A673 (cell line): ENCODE measurements around the gene ORC1. TPM values are rescaled to one million over a fixed set of nuclear protein-coding genes. Genes with fewer than 3 reads are reported as not detected.

Experiments
- BruUV-seq: library from RNA; stranded (reverse); fragments of 400-500 nt; replicated peaks from 2 replicates; lab custom pipeline; 2021; lab: Mats Ljungman, UMichigan
- CTCF ChIA-PET: fragments of 300-600 bp; sonication (Branson Sonifier 250); formaldehyde crosslinking; loops from one replicate; lab custom pipeline; 2022; ENCODE audit warnings: antibody characterized with exemption; lab: Charles Lee
- POLR2A ChIA-PET: fragments of 300-600 bp; sonication (Branson Sonifier 250); formaldehyde crosslinking; loops from one replicate; lab custom pipeline; 2022; ENCODE audit warnings: antibody characterized with exemption; ENCODE audit not compliant: low non-redundant PET; lab: Charles Lee
- DNase-seq: peaks from one replicate; pipeline ENCODE4 v3.0.0-alpha.2; 2015; ENCODE audit warnings: low spot score
- H3K27ac ChIP-seq: fragments of 200-600 bp; sonication (generic); 2 replicates; pipeline ENCODE4 v1.5.1; 2016; ENCODE audit warnings: mixed run types, low read depth, mild to moderate bottlenecking, mixed read lengths, antibody characterized with exemption, low read length; ENCODE audit not compliant: poor library complexity, severe bottlenecking
- H3K27me3 ChIP-seq: fragments of 200-600 bp; sonication (generic); replicated peaks from 2 replicates; pipeline ENCODE4 v1.6.1; 2017; ENCODE audit warnings: mixed run types, low read depth, mild to moderate bottlenecking, mixed read lengths, antibody characterized with exemption, low read length; ENCODE audit not compliant: insufficient read depth, poor library complexity
- H3K36me3 ChIP-seq: fragments of 200-600 bp; sonication (generic); 2 replicates; pipeline ENCODE4 v1.6.1; 2016; ENCODE audit warnings: mixed run types, mild to moderate bottlenecking, mixed read lengths, antibody characterized with exemption, low read length; ENCODE audit not compliant: insufficient read depth, poor library complexity, severe bottlenecking
- H3K4me1 ChIP-seq: fragments of 200-600 bp; sonication (generic); 2 replicates; pipeline ENCODE4 v1.6.1; 2017; ENCODE audit warnings: mixed run types, mild to moderate bottlenecking, mixed read lengths, antibody characterized with exemption, low read length; ENCODE audit not compliant: insufficient read depth, poor library complexity, severe bottlenecking
- H3K4me3 ChIP-seq: fragments of 200-600 bp; sonication (generic); 2 replicates; pipeline ENCODE4 v1.5.1; 2016; ENCODE audit warnings: low read depth, mixed run types, mild to moderate bottlenecking, mixed read lengths, low read length; ENCODE audit not compliant: poor library complexity, severe bottlenecking
- H3K9me3 ChIP-seq: fragments of 200-600 bp; sonication (generic); 2 replicates; pipeline ENCODE4 v1.6.1; 2016; ENCODE audit warnings: mixed run types, low read depth, mild to moderate bottlenecking, mixed read lengths, antibody characterized with exemption, low read length; ENCODE audit not compliant: poor library complexity, severe bottlenecking
- CTCF ChIP-seq: fragments of 300-800, 200-600 bp; sonication (generic); conservative IDR thresholded peaks from 2 replicates; pipeline ENCODE4 v1.5.1; 2017; ENCODE audit warnings: low read depth, mild to moderate bottlenecking, antibody characterized with exemption, low read length, moderate library complexity, mixed read lengths
- EZH2 ChIP-seq: fragments of 200-600 bp; sonication (generic); IDR thresholded peaks from 2 replicates; pipeline ENCODE4 v1.6.1; 2017; ENCODE audit warnings: borderline replicate concordance, low read depth, mild to moderate bottlenecking, mixed read lengths, antibody characterized with exemption, low read length; ENCODE audit not compliant: poor library complexity, severe bottlenecking
- intact Hi-C: fragments of 100-400 bp; cut with micrococcal nuclease; formaldehyde crosslinking; loops from one replicate; pipeline ENCODE4 v1.10.0; 2022; ENCODE audit not compliant: unreplicated experiment
- total RNA-seq: library from RNA; stranded (reverse); gene quantifications from 2 replicates; pipeline ENCODE4 v1.2.3, GENCODE V29; 2021

The ORC1 gene
- total RNA-seq, 1 experiment from 2014 or later = 54.0 TPM

GRCh38 chr1:52341655-52342260 is 62.5 kb downstream of the ORC1 start:
- BruUV-seq = no TSS peak
- no peak for DNase-seq
- ChIA-PET CTCF (no interaction called here), POLR2A (no interaction called here)
- H3K27ac ChIP-seq = no peak overlapping the region
- H3K9me3 ChIP-seq = no peaks in the 10 kb centered on the region
- TF ChIP-seq EZH2 (no peak), CTCF (no peak)
- H3K27me3 ChIP-seq = no peaks in the 10 kb centered on the region
- no peaks in the 10 kb centered on the region for H3K4me1 ChIP-seq
- H3K4me3 ChIP-seq = no peak overlapping the region
- intact Hi-C loops = no loop called here
- peaks cover 3% of the 10 kb centered on the region for H3K36me3 ChIP-seq

GRCh38 chr1:52337439-52337838 is 66.8 kb downstream of the ORC1 start:
- H3K27me3 ChIP-seq = no peaks in the 10 kb centered on the region
- H3K27ac ChIP-seq = no peak overlapping the region
- no peaks in the 10 kb centered on the region for H3K9me3 ChIP-seq
- no peaks in the 10 kb centered on the region for H3K4me1 ChIP-seq
- H3K36me3 ChIP-seq = no peaks in the 10 kb centered on the region
- DNase-seq = no peak
- intact Hi-C loops = no loop called here
- no peak overlapping the region for H3K4me3 ChIP-seq
- TF ChIP-seq EZH2 (no peak), CTCF (no peak)
- BruUV-seq = no TSS peak
- POLR2A ChIA-PET = no interaction called here
- CTCF ChIA-PET = no interaction called here

- ChIA-PET POLR2A (no interaction called here), CTCF (no interaction called here)
- Histone ChIP-seq H3K27ac (no peak overlapping the region), H3K27me3 (no peaks in the 10 kb centered on the region), H3K36me3 (no peaks in the 10 kb centered on the region), H3K4me3 (no peak overlapping the region), H3K9me3 (no peaks in the 10 kb centered on the region), H3K4me1 (no peaks in the 10 kb centered on the region)
- DNase-seq = no peak
- no peak for TF ChIP-seq CTCF
- TF ChIP-seq EZH2 = no peak
- BruUV-seq = no TSS peak
- intact Hi-C loops = no loop called here
These were observed 69.2 kb downstream of the ORC1 start for GRCh38 chr1:52334906-52335528.
